A549 (cell line): Measurements from ENCODE around the gene BAIAP3. TPM values are rescaled to one million over a fixed set of nuclear protein-coding genes. Genes with fewer than 3 reads are reported as not detected.
A peak's percentile ranks its signal among the peaks of the same experiment; 100 is the strongest.

Source experiments
- ATAC-seq, 2 experiments: fragments of 200-7000 bp in 1 of 2; fragments of >200 bp in 1 of 2; cut with Nextera tagmentation in 1 of 2; cut with Tn5 transposase in 1 of 2; 3 replicates each; pipeline versions ENCODE4 v1.8.0 to v1.9.1; 2018 to 2020; ENCODE audit warnings: mild to moderate bottlenecking in 1 of 2, moderate library complexity in 1 of 2
- CTCF ChIA-PET: fragments of 300-600 bp; sonication (Branson Sonifier 250); formaldehyde crosslinking; extraction: SDS; loops from one replicate; lab custom pipeline; 2021; ENCODE audit warnings: antibody characterized with exemption, inconsistent platforms; lab: Yijun Ruan, JAX
- POLR2A ChIA-PET: fragments of 350-600 bp; formaldehyde crosslinking; extraction: SDS; loops from one replicate; lab custom pipeline; 2021; ENCODE audit warnings: antibody characterized with exemption, inconsistent platforms; lab: Yijun Ruan, JAX
- DNase-seq, 2 experiments: peaks; one replicate each; pipeline versions ENCODE4 v3.0.0 to v3.0.0-alpha.2; 2011 to 2016; ENCODE audit warnings: low read depth in 1 of 2, low spot score in 1 of 2
- FAIRE-seq: peaks from 2 replicates; lab custom pipeline; 2011; peaks lifted over from hg19 to GRCh38; lab: Jason Lieb, UNC
- H3K27ac ChIP-seq, 2 experiments: fragments of >200 bp; sonication (Bioruptor Twin); formaldehyde crosslinking; 3 replicates each; pipeline ENCODE4 v1.5.1; 2016 to 2017
- H3K4me1 ChIP-seq: fragments of >200 bp; sonication (Bioruptor Twin); formaldehyde crosslinking; 3 replicates; pipeline ENCODE4 v1.6.1; 2016
- H3K4me2 ChIP-seq: fragments of >200 bp; sonication (Bioruptor Twin); formaldehyde crosslinking; 3 replicates; pipeline ENCODE4 v1.6.1; 2016
- H3K4me3 ChIP-seq: fragments of >200 bp; sonication (Bioruptor Twin); formaldehyde crosslinking; 3 replicates; pipeline ENCODE4 v1.5.1; 2016
- H3K9me3 ChIP-seq: fragments of >200 bp; sonication (Bioruptor Twin); formaldehyde crosslinking; 3 replicates; pipeline ENCODE4 v1.6.1; 2016
- ATOH8 ChIP-seq: fragments of 250-450 bp; sonication (Bioruptor Pico); IDR thresholded peaks from 2 replicates; pipeline ENCODE4 v1.5.0; 2020; ENCODE audit warnings: low read depth, mild to moderate bottlenecking, moderate library complexity
- CHD2 ChIP-seq: fragments of 150-350 bp; IDR thresholded peaks from 2 replicates; pipeline ENCODE4 v1.6.1; 2014; ENCODE audit warnings: low read length; ENCODE audit not compliant: partially characterized antibody
- ELK1 ChIP-seq: fragments of 150-350 bp; IDR thresholded peaks from 2 replicates; pipeline ENCODE4 v1.6.1; 2014; ENCODE audit warnings: low read depth, mild to moderate bottlenecking, low read length
- FOSB ChIP-seq: fragments of 250-450 bp; sonication (Bioruptor Pico); IDR thresholded peaks from 2 replicates; pipeline ENCODE4 v1.5.0; 2020; ENCODE audit warnings: mild to moderate bottlenecking, moderate library complexity
- GATA3 ChIP-seq: IDR thresholded peaks from 2 replicates; pipeline ENCODE4 v1.6.1; 2012; ENCODE audit warnings: borderline replicate concordance
- HDAC2 ChIP-seq: fragments of 200-600 bp; sonication (generic); IDR thresholded peaks from 2 replicates; pipeline ENCODE4 v1.6.1; 2016
- HOXA7 ChIP-seq: fragments of 250-450 bp; sonication (Bioruptor Pico); IDR thresholded peaks from 2 replicates; pipeline ENCODE4 v1.5.0; 2020; ENCODE audit warnings: mild to moderate bottlenecking, moderate library complexity
- HOXB13 ChIP-seq: fragments of 250-450 bp; sonication (Bioruptor Pico); IDR thresholded peaks from 2 replicates; pipeline ENCODE4 v1.5.0; 2020; ENCODE audit warnings: low read depth, mild to moderate bottlenecking, moderate library complexity
- HOXB5 ChIP-seq: fragments of 250-450 bp; sonication (Bioruptor Pico); IDR thresholded peaks from 2 replicates; pipeline ENCODE4 v1.5.0; 2020; ENCODE audit warnings: mild to moderate bottlenecking, moderate library complexity
- JUN ChIP-seq, 2 experiments: fragments of >200 bp; sonication (Bioruptor Twin); formaldehyde crosslinking; IDR thresholded peaks; 2 replicates in 1 of 2; 3 replicates in 1 of 2; pipeline ENCODE4 v1.6.1; 2016 to 2017
- KDM1A ChIP-seq: fragments of 200-600 bp; sonication (generic); IDR thresholded peaks from 2 replicates; pipeline ENCODE4 v1.6.1; 2016; ENCODE audit warnings: low read depth, mild to moderate bottlenecking
- KDM5A ChIP-seq: fragments of 200-600 bp; sonication (generic); IDR thresholded peaks from 2 replicates; pipeline ENCODE4 v1.6.1; 2016; ENCODE audit warnings: antibody characterized with exemption, mild to moderate bottlenecking
- MAX ChIP-seq: IDR thresholded peaks from 2 replicates; pipeline ENCODE4 v1.6.1; 2012
- MAZ ChIP-seq: fragments of 150-350 bp; IDR thresholded peaks from 2 replicates; pipeline ENCODE4 v1.6.1; 2014; ENCODE audit warnings: antibody characterized with exemption, low read depth, low read length, borderline replicate concordance
- NR3C1 ChIP-seq: fragments of >200 bp; sonication (Bioruptor Twin); formaldehyde crosslinking; IDR thresholded peaks from 3 replicates; pipeline ENCODE4 v1.6.1; 2017
- PHF8 ChIP-seq: fragments of 200-600 bp; sonication (generic); IDR thresholded peaks from 2 replicates; pipeline ENCODE4 v1.6.1; 2016; ENCODE audit warnings: low read depth, mild to moderate bottlenecking, antibody characterized with exemption, moderate library complexity, borderline replicate concordance
- POLR2A ChIP-seq: IDR thresholded peaks from 2 replicates; pipeline ENCODE4 v1.6.1; 2012; ENCODE audit warnings: mild to moderate bottlenecking, low read length
- POLR2AphosphoS2 ChIP-seq: conservative IDR thresholded peaks from 2 replicates; pipeline ENCODE4 v1.6.1; 2012; ENCODE audit warnings: low read length, improper control_type of control experiment, inconsistent platforms
- RAD21 ChIP-seq, 2 experiments: fragments of >200 bp in 1 of 2; sonication (Bioruptor Twin) in 1 of 2; formaldehyde crosslinking in 1 of 2; IDR thresholded peaks in 1 of 2; conservative IDR thresholded peaks in 1 of 2; 2 replicates in 1 of 2; 3 replicates in 1 of 2; pipeline ENCODE4 v1.6.1; 2012 to 2018; ENCODE audit warnings: inconsistent platforms in 1 of 2
- REST ChIP-seq: fragments of 200-600 bp; sonication (generic); IDR thresholded peaks from 2 replicates; pipeline ENCODE4 v1.6.1; 2016; ENCODE audit warnings: antibody characterized with exemption, mild to moderate bottlenecking, moderate library complexity
- RNF2 ChIP-seq: fragments of 200-600 bp; sonication (generic); IDR thresholded peaks from 2 replicates; pipeline ENCODE4 v1.6.1; 2016; ENCODE audit warnings: low read depth, mild to moderate bottlenecking, antibody characterized with exemption, moderate library complexity, borderline replicate concordance
- SREBF2 ChIP-seq: fragments of 450-650 bp; IDR thresholded peaks from 2 replicates; pipeline ENCODE4 v1.6.1; 2014; ENCODE audit warnings: mild to moderate bottlenecking, moderate library complexity
- TFCP2L1 ChIP-seq: fragments of 250-450 bp; sonication (Bioruptor Pico); IDR thresholded peaks from 2 replicates; pipeline ENCODE4 v1.5.0; 2021; ENCODE audit warnings: mild to moderate bottlenecking
- ZNF302 ChIP-seq: fragments of 250-450 bp; sonication (Bioruptor Pico); IDR thresholded peaks from 2 replicates; pipeline ENCODE4 v1.9.0; 2021; ENCODE audit warnings: inconsistent platforms, mild to moderate bottlenecking, moderate library complexity
- ZSCAN20 ChIP-seq: fragments of 250-450 bp; sonication (Bioruptor Pico); IDR thresholded peaks from 2 replicates; pipeline ENCODE4 v1.8.0; 2022; ENCODE audit warnings: mild to moderate bottlenecking, moderate library complexity
- WGBS: methylation state at CpG from one replicate; pipeline ENCODE4 v1.1.6; 2017; ENCODE audit errors: missing lambda C conversion rate; 5-methylcytosine and 5-hydroxymethylcytosine counted together
- polyA plus RNA-seq, 4 experiments: library from polyadenylated mRNA; depleted of rRNA in 3 of 4; stranded (reverse); fragments of >200 nt; fragmentation: RNase III in 1 of 4; extraction: RNeasy Plus Mini Kit Qiagen cat#74134 plus additional on column Dnase treatment in 1 of 4; gene quantifications; 2 replicates in 3 of 4; 3 replicates in 1 of 4; pipeline ENCODE4 v1.2.3, GENCODE V29; 2011 to 2017

The BAIAP3 gene
- polyA plus RNA-seq, 2 of the 4 experiments (the other 2 are of a cell fraction) = 0.31 to 0.32 TPM

- ChIA-PET POLR2A (no interaction called here), CTCF (interaction anchor here (0.6 to 1.8 kb wide), 8 partner anchors 8 to 417 kb away, joined by 3 to 12 read pairs (median 4); no protein-coding TSS in a partner anchor)
- ATAC-seq (no peak; a peak in 1 of 6 replicates), DNase-seq (no peak), FAIRE-seq (no peak)
- Histone ChIP-seq H3K4me1 (peaks cover 6% of the 10 kb centered on the region; the same call in 1 of the 3 replicates), H3K4me3 (no peak overlapping the region), H3K9me3 (no peaks in the 10 kb centered on the region), H3K27ac (no peak overlapping the region), H3K4me2 (no peak overlapping the region)
- WGBS = 89% methylated on average over 33 of the region's 33 CpGs
- TF ChIP-seq RAD21 (conservative IDR thresholded peaks at IDR 0.05 in 1 of 2, IDR thresholded peaks at IDR 0.05 in 1 of 2) (no peak), JUN (IDR thresholded peaks at IDR 0.05) (no peak), KDM1A (no peak), MAZ (no peak), HOXB13 (CRISPR knock-in tag) (no peak), TFCP2L1 (CRISPR knock-in tag) (no peak), HDAC2 (no peak), KDM5A (no peak), PHF8 (no peak), NR3C1 (no peak)
These were observed 37.9 kb downstream of the BAIAP3 start for GRCh38 chr16:1371054-1371978.

- POLR2A ChIA-PET = no interaction called here
- WGBS = 92% methylated on average over 13 of the region's 21 CpGs
- TF ChIP-seq ZNF302 (CRISPR knock-in tag) (no peak), HOXB5 (CRISPR knock-in tag) (no peak), HOXA7 (CRISPR knock-in tag) (no peak), MAZ (no peak), RAD21 (conservative IDR thresholded peaks at IDR 0.05 in 1 of 2, IDR thresholded peaks at IDR 0.05 in 1 of 2) (no peak), KDM1A (no peak), SREBF2 (no peak), RNF2 (no peak), FOSB (no peak), ZSCAN20 (CRISPR knock-in tag) (no peak), CHD2 (no peak), MAX (no peak), ATOH8 (CRISPR knock-in tag) (no peak), ELK1 (no peak), REST (no peak), POLR2A (no peak), POLR2AphosphoS2 (no peak), TFCP2L1 (CRISPR knock-in tag) (no peak), GATA3 (no peak)
- TF ChIP-seq, all 56 proteins: peak for 0
- no peak for DNase-seq
- H3K4me3 ChIP-seq = no peak overlapping the region
- CTCF ChIA-PET = interaction anchor here (0.6 to 1.8 kb wide), 4 partner anchors 7 to 416 kb away, joined by 4 to 12 read pairs (median 6); no protein-coding TSS in a partner anchor
- 0 out of 6 replicates have a peak, but pooled peaks of 1 of the 2 experiments have one; percentile 22 for ATAC-seq
- no peak for FAIRE-seq
- no peak overlapping the region for H3K4me2 ChIP-seq
- peaks cover 17% of the 10 kb centered on the region for H3K4me1 ChIP-seq
- no peaks in the 10 kb centered on the region for H3K9me3 ChIP-seq
- H3K27ac ChIP-seq = no peak overlapping the region
These were observed 39.0 kb downstream of the BAIAP3 start for GRCh38 chr16:1372292-1372950.
